Endothelial cell of umbilical vein (primary cell): Measurements from ENCODE around the gene GHITM. TPM values are rescaled to one million over a fixed set of nuclear protein-coding genes. Genes with fewer than 3 reads are reported as not detected.

ENCODE experiments used
- BruUV-seq: library from RNA; stranded (reverse); fragments of 400-500 nt; replicated peaks from 2 replicates; lab custom pipeline; 2021; lab: Mats Ljungman, UMichigan
- CTCF ChIA-PET: fragments of 300-600, 350-600 bp; sonication (Branson Sonifier 250); formaldehyde crosslinking; loops from one replicate; lab custom pipeline; 2021; ENCODE audit warnings: antibody characterized with exemption, inconsistent platforms; lab: Charles Lee
- POLR2A ChIA-PET: fragments of 300-600, 350-600 bp; sonication (Branson Sonifier 250); formaldehyde crosslinking; loops from one replicate; lab custom pipeline; 2021; ENCODE audit warnings: antibody characterized with exemption, inconsistent platforms; lab: Charles Lee
- DNase-seq: peaks from one replicate; pipeline ENCODE4 v3.0.0-alpha.2; 2011; ENCODE audit warnings: low read depth, low spot score
- FAIRE-seq: peaks from 2 replicates; lab custom pipeline; 2011; peaks lifted over from hg19 to GRCh38; lab: Jason Lieb, UNC
- H2AFZ ChIP-seq: 2 replicates; pipeline ENCODE4 v1.6.0; 2012; ENCODE audit warnings: low read depth, low read length, control low read depth, inconsistent platforms
- H3K27ac ChIP-seq: 2 replicates; pipeline ENCODE4 v1.5.1; 2011; ENCODE audit warnings: low read depth, mild to moderate bottlenecking, control low read depth, low read length, moderate library complexity; ENCODE audit not compliant: insufficient read depth
- H3K27me3 ChIP-seq, 2 experiments: 2 replicates each; pipeline versions ENCODE4 v1.6.0 to v1.6.1; 2011; ENCODE audit warnings: low read length in 2 of 2, mixed read lengths in 1 of 2; ENCODE audit not compliant: control insufficient read depth in 2 of 2, insufficient read depth in 2 of 2
- H3K36me3 ChIP-seq, 2 experiments: 2 replicates in 1 of 2; 3 replicates in 1 of 2; pipeline ENCODE4 v1.5.1; 2011; ENCODE audit warnings: low read length in 2 of 2, mild to moderate bottlenecking in 1 of 2, moderate library complexity in 1 of 2; ENCODE audit not compliant: control insufficient read depth in 2 of 2, insufficient read depth in 2 of 2; ENCODE audit errors: extremely low read depth in 1 of 2
- H3K4me1 ChIP-seq: 3 replicates; pipeline ENCODE4 v1.5.1; 2011; ENCODE audit warnings: mild to moderate bottlenecking, low read length; ENCODE audit not compliant: control insufficient read depth, insufficient read depth; ENCODE audit errors: extremely low read depth
- H3K4me2 ChIP-seq: 2 replicates; pipeline ENCODE4 v1.6.1; 2011; ENCODE audit warnings: low read length, control low read depth, mixed read lengths; ENCODE audit not compliant: insufficient read depth
- H3K4me3 ChIP-seq, 3 experiments: fragments of 200-600 bp in 1 of 3; sonication (generic), shearing (Covaris generic) in 1 of 3; replicated peaks in 1 of 3; 2 replicates each; pipeline ENCODE4 v1.5.1; 2011 to 2016; ENCODE audit warnings: control low read depth in 3 of 3, low read length in 3 of 3, mild to moderate bottlenecking in 2 of 3, inconsistent platforms in 1 of 3, low read depth in 1 of 3, moderate library complexity in 1 of 3; ENCODE audit not compliant: insufficient read depth in 1 of 3
- H3K79me2 ChIP-seq: 2 replicates; pipeline ENCODE4 v1.6.0; 2012; ENCODE audit warnings: low read length, inconsistent platforms; ENCODE audit not compliant: control insufficient read depth, insufficient read depth
- H3K9ac ChIP-seq: replicated peaks from 2 replicates; pipeline ENCODE3; 2011; ENCODE audit warnings: low read length, control low read depth; ENCODE audit not compliant: insufficient read depth; ENCODE audit errors: extremely low read depth
- H3K9me1 ChIP-seq: replicated peaks from 3 replicates; pipeline ENCODE4 v1.6.0; 2011; ENCODE audit warnings: mild to moderate bottlenecking, low read length; ENCODE audit not compliant: control insufficient read depth, insufficient read depth; ENCODE audit errors: extremely low read depth
- H3K9me3 ChIP-seq: replicated peaks from 2 replicates; pipeline ENCODE4 v1.5.1; 2012; ENCODE audit warnings: low read length, inconsistent platforms; ENCODE audit not compliant: control insufficient read depth, insufficient read depth
- H4K20me1 ChIP-seq: replicated peaks from 2 replicates; pipeline ENCODE3; 2011; ENCODE audit warnings: mild to moderate bottlenecking, low read length; ENCODE audit not compliant: control insufficient read depth, insufficient read depth; ENCODE audit errors: extremely low read depth
- CTCF ChIP-seq, 2 donors: IDR thresholded peaks; 1 replicate in 1 of 2; 2 replicates in 1 of 2; pipeline ENCODE4 v1.5.1; 2011; ENCODE audit warnings: low read length in 2 of 2, mild to moderate bottlenecking in 2 of 2, moderate library complexity in 2 of 2, control low read depth in 1 of 2, inconsistent platforms in 1 of 2, low read depth in 1 of 2; ENCODE audit not compliant: insufficient read depth in 1 of 2; ENCODE audit errors: extremely low read depth in 1 of 2
- EZH2 ChIP-seq: IDR thresholded peaks from 2 replicates; pipeline ENCODE4 v1.6.1; 2012; ENCODE audit warnings: borderline replicate concordance, low read depth, mild to moderate bottlenecking, moderate library complexity, low read length, inconsistent platforms; ENCODE audit not compliant: severe bottlenecking
- FOS ChIP-seq: IDR thresholded peaks from 2 replicates; pipeline ENCODE4 v1.6.1; 2011; ENCODE audit warnings: mild to moderate bottlenecking, low read length, moderate library complexity, borderline replicate concordance; ENCODE audit not compliant: insufficient read depth
- GATA2 ChIP-seq: IDR thresholded peaks from 2 replicates; pipeline ENCODE4 v1.7.0; 2011; ENCODE audit warnings: low read depth, mild to moderate bottlenecking, moderate library complexity, mixed read lengths, low read length; ENCODE audit not compliant: insufficient read length, insufficient read depth
- JUN ChIP-seq: IDR thresholded peaks from 2 replicates; pipeline ENCODE4 v1.6.1; 2011; ENCODE audit warnings: borderline replicate concordance, low read depth; ENCODE audit not compliant: insufficient read length, insufficient read depth
- MYC ChIP-seq: IDR thresholded peaks from one replicate; pipeline ENCODE4 v1.6.1; 2011; ENCODE audit warnings: mild to moderate bottlenecking, low read depth, low read length
- POLR2A ChIP-seq: IDR thresholded peaks from 2 replicates; pipeline ENCODE4 v1.6.1; 2012; ENCODE audit warnings: low read depth, mild to moderate bottlenecking, control low read depth, low read length
- POLR2AphosphoS5 ChIP-seq: IDR thresholded peaks from 2 replicates; pipeline ENCODE4 v1.6.1; 2012; ENCODE audit warnings: low read depth, mild to moderate bottlenecking, control low read depth, low read length, moderate library complexity; ENCODE audit not compliant: insufficient read depth
- dilution Hi-C: fragments of 300-500 bp; cut with MboI; formaldehyde crosslinking; loops from one replicate; pipeline ENCODE4 v1.15.0; 2019; ENCODE audit warnings: low sequenced_read_pairs; ENCODE audit not compliant: extremely low pct_ligation_motif_present
- intact Hi-C: fragments of 100-400 bp; cut with micrococcal nuclease; formaldehyde crosslinking; loops from one replicate; pipeline ENCODE4 v1.10.0; 2022
- polyA plus RNA-seq, 4 experiments: library from polyadenylated mRNA; depleted of rRNA in 3 of 4; stranded (reverse) in 3 of 4; unstranded in 1 of 4; fragments of >200 nt; gene quantifications; 2 replicates each; pipeline versions ENCODE4 v1.2.1 to v1.2.3, GENCODE V29; 2011 to 2012; ENCODE audit warnings: missing spikeins in 1 of 4
- total RNA-seq: library from RNA; stranded (reverse); gene quantifications from 2 replicates; pipeline ENCODE4 v1.2.3, GENCODE V29; 2021
- TF ChIP-seq, protein P1 (sequence below): IDR thresholded peaks from 2 replicates; pipeline ENCODE4 v1.6.1; 2011; ENCODE audit not compliant: insufficient read depth, insufficient read length

GHITM gene
- total and polyA plus RNA-seq, 2 donors (not counting 3 experiments of a cell fraction or from before 2014, with no cell fraction given) = 113 to 122 TPM

GRCh38 chr10:84197643-84198042 lies 58.3 kb downstream of the GHITM start:
- H3K9ac ChIP-seq = no peak overlapping the region
- POLR2A ChIA-PET = no interaction called here

DNA sequence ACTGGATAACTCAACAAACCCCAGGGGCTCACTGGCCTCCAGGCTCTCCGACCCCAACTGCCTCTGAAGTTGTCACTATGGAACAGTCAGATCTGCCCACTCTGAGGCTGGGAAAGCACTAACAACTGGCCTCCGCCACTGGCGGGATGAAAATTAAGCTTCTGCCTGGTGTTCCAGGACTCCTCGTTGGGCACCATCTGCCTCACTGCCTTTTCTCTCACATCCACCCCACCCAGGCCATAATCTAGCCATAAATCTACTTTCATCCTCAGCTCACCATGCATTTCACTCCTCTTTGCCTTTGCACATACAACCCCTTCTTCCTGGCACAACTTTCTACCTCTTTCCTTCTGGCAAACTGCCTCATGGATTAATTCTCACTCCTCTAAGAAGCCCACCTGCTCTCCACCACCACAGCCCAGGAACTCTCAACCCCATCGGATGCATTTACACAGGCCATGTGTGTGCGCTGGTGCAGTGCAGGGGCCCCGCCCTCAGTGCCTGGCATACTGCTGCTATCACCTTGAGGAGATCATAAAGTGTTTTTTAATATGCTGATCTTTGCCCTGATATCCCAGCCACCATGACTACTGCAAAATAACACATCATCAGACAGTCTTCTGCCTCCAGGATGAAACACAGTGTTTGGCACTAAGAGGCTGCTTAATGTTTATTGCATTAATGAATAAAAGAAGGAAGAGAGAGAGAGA lies 59.1 kb downstream of the GHITM start:
- H3K9me3 ChIP-seq = no peaks in the 10 kb centered on the region

More at GRCh38 chr10:84197643-84198042, 58.3 kb downstream of the GHITM start:
- H3K79me2 ChIP-seq = no peaks in the 10 kb centered on the region
- H3K4me1 ChIP-seq = no peaks in the 10 kb centered on the region
- CTCF ChIA-PET = no interaction called here
- no peak overlapping the region for H3K4me2 ChIP-seq
- H3K36me3 ChIP-seq = no peaks in the 10 kb centered on the region
- H4K20me1 ChIP-seq = no peaks in the 10 kb centered on the region
- no peak overlapping the region for H2AFZ ChIP-seq
- H3K4me3 ChIP-seq = no peak overlapping the region
- no peak for TF ChIP-seq FOS
- TF ChIP-seq JUN = no peak
- TF ChIP-seq EZH2 = no peak
- TF ChIP-seq, protein P1, sequence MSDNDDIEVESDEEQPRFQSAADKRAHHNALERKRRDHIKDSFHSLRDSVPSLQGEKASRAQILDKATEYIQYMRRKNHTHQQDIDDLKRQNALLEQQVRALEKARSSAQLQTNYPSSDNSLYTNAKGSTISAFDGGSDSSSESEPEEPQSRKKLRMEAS = no peak
- no peak for TF ChIP-seq POLR2A
- H3K9me1 ChIP-seq = no peaks in the 10 kb centered on the region
- no TSS peak for BruUV-seq
- intact Hi-C loops (no loop called here), dilution Hi-C loops (no loop called here)
- no peak overlapping the region for H3K27ac ChIP-seq
- H3K27me3 ChIP-seq = peaks cover 31% of the 10 kb centered on the region in 2 experiments
- no peaks in the 10 kb centered on the region for H3K9me3 ChIP-seq
- FAIRE-seq = no peak
- no peak for DNase-seq

More for the DNA sequence above, 59.1 kb downstream of the GHITM start:
- H3K27ac ChIP-seq = no peak overlapping the region
- DNase-seq = no peak
- no peak overlapping the region for H2AFZ ChIP-seq
- H3K9me1 ChIP-seq = no peaks in the 10 kb centered on the region
- no peak for FAIRE-seq
- peaks cover 27 to 28% of the 10 kb centered on the region in 2 experiments for H3K27me3 ChIP-seq
- H3K4me2 ChIP-seq = no peak overlapping the region
- TF ChIP-seq, protein P1 = no peak
- no peak for TF ChIP-seq POLR2A
- TF ChIP-seq POLR2AphosphoS5 = no peak
- no peak for TF ChIP-seq CTCF (IDR thresholded peaks at IDR 0.05; ENCODE audit: extremely low read depth in 1 of 2, insufficient read depth in 1 of 2, low read depth in 1 of 2, low read length in 2 of 2)
- TF ChIP-seq JUN = no peak
- no peak for TF ChIP-seq MYC
- TF ChIP-seq GATA2 = no peak
- no peak for TF ChIP-seq EZH2
- TF ChIP-seq FOS = no peak
- dilution Hi-C loops (no loop called here), intact Hi-C loops (no loop called here)
- no peak overlapping the region for H3K4me3 ChIP-seq
- H3K9ac ChIP-seq = no peak overlapping the region
- H4K20me1 ChIP-seq = no peaks in the 10 kb centered on the region
- ChIA-PET CTCF (no interaction called here), POLR2A (no interaction called here)
- BruUV-seq = no TSS peak
- no peaks in the 10 kb centered on the region for H3K36me3 ChIP-seq
- no peaks in the 10 kb centered on the region for H3K4me1 ChIP-seq
- H3K79me2 ChIP-seq = no peaks in the 10 kb centered on the region
